Measurements from ENCODE around the gene YJEFN3. TPM values are rescaled to one million over a fixed set of nuclear protein-coding genes. Genes with fewer than 3 reads are reported as not detected.

The YJEFN3 gene
- total and polyA plus RNA-seq, 2 of the 8 experiments (the other 6 are each of a cell fraction or from before 2014, with no cell fraction given) = 5.7 to 9.4 TPM

GRCh38 chr19:19535311-19536191 is 6.8 kb downstream of the YJEFN3 start:
- H3K18ac ChIP-seq (ENCODE audit: extremely low read depth, low read length) = no peak overlapping the region
- H3K4me1 ChIP-seq (replicated peaks in 1 of 4; ENCODE audit: control insufficient read depth in 3 of 4, insufficient read depth in 4 of 4, low read length in 3 of 4) = peaks cover 0 to 6% (median 3%) of the 10 kb centered on the region in 4 experiments; a peak in 3 of 7 replicates
- H3K23ac ChIP-seq (ENCODE audit: insufficient read length) = no peak overlapping the region
- H3K79me2 ChIP-seq (ENCODE audit: control insufficient read depth in 1 of 2, insufficient read depth in 2 of 2, low read length in 2 of 2) = no peaks in the 10 kb centered on the region
- 0 out of 2 replicates have a peak overlapping the region, but pooled peaks have one; percentile 17 for H2BK12ac ChIP-seq (ENCODE audit: low read depth, low read length)
- no peaks in the 10 kb centered on the region for H3K79me1 ChIP-seq (ENCODE audit: low read depth, low read length)
- no peak overlapping the region for H2BK15ac ChIP-seq (ENCODE audit: low read length)
- no peak overlapping the region for H3K27ac ChIP-seq (ENCODE audit: low read depth, low read length)
- no peak overlapping the region for H2BK20ac ChIP-seq (ENCODE audit: low read length)
- H3K9ac ChIP-seq (replicated peaks in 1 of 4; ENCODE audit: extremely low read depth in 1 of 4, low read depth in 3 of 4, low read length in 3 of 4) = no peak overlapping the region
- no peak overlapping the region for H4K5ac ChIP-seq (ENCODE audit: insufficient read length, low read depth, low read length)
- no peak overlapping the region for H2BK120ac ChIP-seq (replicated peaks; ENCODE audit: low read depth, low read length)
- peaks cover 6% of the 10 kb centered on the region; the same call in 1 of the 2 replicates for H3K23me2 ChIP-seq (ENCODE audit: low read depth, low read length)
- peaks cover 6 to 24% (median 20%) of the 10 kb centered on the region in 4 experiments for H3K27me3 ChIP-seq (replicated peaks in 1 of 4; ENCODE audit: control insufficient read depth in 3 of 4, extremely low read depth in 1 of 4, insufficient read depth in 3 of 4, low read length in 3 of 4)
- TF ChIP-seq TCF12 (IDR thresholded peaks at IDR 0.05; ENCODE audit: low read depth, low read length) (no peak), ZNF274 (IDR thresholded peaks at IDR 0.05; ENCODE audit: borderline replicate concordance, extremely low read depth, low read length) (no peak), SIX5 (IDR thresholded peaks at IDR 0.05; ENCODE audit: low read depth, low read length) (no peak), TEAD4 (IDR thresholded peaks at IDR 0.05; ENCODE audit: low read depth, low read length) (no peak), BRCA1 (IDR thresholded peaks at IDR 0.05; ENCODE audit: low read depth, low read length) (no peak), E2F6 (IDR thresholded peaks at IDR 0.05) (no peak)
- no peak overlapping the region for H3K4ac ChIP-seq (replicated peaks; ENCODE audit: insufficient read length, low read depth, low read length)
- H3K56ac ChIP-seq (replicated peaks; ENCODE audit: insufficient read length, low read depth, low read length) = no peak overlapping the region
- 93% methylated on average over 22 of the region's 34 CpGs; no CpG with 5 or more reads in 1 of the 2 experiments for WGBS, 2 experiments (ENCODE audit: extremely low coverage in 1 of 2, insufficient coverage in 1 of 2, insufficient read length in 1 of 2, insufficient replicate concordance in 2 of 2, low coverage in 1 of 2, low lambda C conversion rate in 2 of 2, missing lambda C conversion rate in 1 of 2)
- no peaks in the 10 kb centered on the region for H3K36me3 ChIP-seq (ENCODE audit: control insufficient read depth in 2 of 4, insufficient read depth in 4 of 4, low read length in 3 of 4)
- FAIRE-seq (no peak), DNase-seq (ENCODE audit: low read depth in 1 of 2, low spot score in 2 of 2) (no peak)
- no peak overlapping the region for H2AFZ ChIP-seq (ENCODE audit: low read length)
- H4K20me1 ChIP-seq (replicated peaks in 1 of 2; ENCODE audit: control insufficient read depth in 1 of 2, insufficient read depth in 2 of 2, low read length in 2 of 2) = peaks cover 3 to 12% of the 10 kb centered on the region in 2 experiments
- H2BK5ac ChIP-seq (ENCODE audit: low read depth, low read length) = no peak overlapping the region
- no peak overlapping the region for H3K14ac ChIP-seq (ENCODE audit: insufficient read length)
- POLR2A ChIA-PET (ENCODE audit: partially characterized antibody) = interaction anchor here (0.8 to 1.9 kb wide), 11 partner anchors 8 to 113 kb away, joined by 3 to 6 read pairs (median 4); partner anchors contain the start of genes GMIP, NDUFA13 and TSSK6
- CTCF ChIA-PET (ENCODE audit: partially characterized antibody) = interaction anchor here (0.6 to 8.2 kb wide), 8 partner anchors 10 to 171 kb away, joined by 3 to 104 read pairs (median 4); no protein-coding TSS in a partner anchor
- H2AK5ac ChIP-seq (ENCODE audit: low read depth, low read length) = no peak overlapping the region
- H3K4me3 ChIP-seq (ENCODE audit: extremely low read depth in 1 of 4, insufficient read depth in 2 of 4, low read depth in 3 of 4, low read length in 4 of 4) = no peak overlapping the region
- H3K4me2 ChIP-seq (ENCODE audit: insufficient read depth in 1 of 2, low read depth in 2 of 2, low read length in 2 of 2) = no peak overlapping the region
- H4K8ac ChIP-seq (ENCODE audit: extremely low read depth, insufficient read depth, low read length) = peak overlapping the region; percentile 12; the same call in 1 of the 2 replicates
- H3K9me3 ChIP-seq (ENCODE audit: insufficient read depth in 2 of 2, low read depth in 1 of 2, low read length in 1 of 2) = peaks cover 0 to 4% of the 10 kb centered on the region in 2 experiments; a peak in 1 of 4 replicates
- no peak overlapping the region for H4K91ac ChIP-seq (replicated peaks; ENCODE audit: insufficient read length, low read length)

All from H1 (cell line).